Femur (tissue), 1 donor: ENCODE data around the gene WBP1L.
"Not testable (repeated sequence)": the region's sequence is repeated elsewhere in the genome, so short reads cannot be mapped to it uniquely, and the experiment has no call there.

Experiments used
- DNase-seq: peaks from one replicate; pipeline ENCODE4 v3.0.0-alpha.2; 2017

The WBP1L gene

DNA sequence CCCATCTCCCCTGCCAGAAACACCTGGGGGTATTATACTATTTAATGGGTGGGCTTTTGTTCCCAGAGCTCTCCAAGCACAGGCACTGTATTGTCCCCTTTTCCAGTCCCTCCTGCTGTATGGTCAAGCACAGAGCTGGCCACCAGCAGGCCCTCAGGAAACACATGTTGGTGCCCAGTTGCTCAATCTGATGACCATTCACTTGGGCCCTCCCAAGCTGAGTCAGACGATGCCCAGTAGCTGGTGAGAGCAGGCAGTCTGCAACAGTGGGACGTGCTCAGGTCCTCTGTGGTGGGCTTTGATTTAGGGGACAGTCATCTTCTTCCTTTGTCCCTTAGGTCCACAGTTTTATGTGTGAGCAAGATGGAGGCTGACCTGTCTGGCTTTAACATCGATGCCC lies 17.5 kb upstream of the WBP1L start:
- DNase-seq, result no peak

- DNase-seq, result no peak
These were observed 16.5 kb upstream of the WBP1L start for GRCh38 chr10:102727037-102727818.

- peak; percentile 89 for DNase-seq
These were observed 14.4 kb upstream of the WBP1L start for GRCh38 chr10:102729029-102730026.

DNA sequence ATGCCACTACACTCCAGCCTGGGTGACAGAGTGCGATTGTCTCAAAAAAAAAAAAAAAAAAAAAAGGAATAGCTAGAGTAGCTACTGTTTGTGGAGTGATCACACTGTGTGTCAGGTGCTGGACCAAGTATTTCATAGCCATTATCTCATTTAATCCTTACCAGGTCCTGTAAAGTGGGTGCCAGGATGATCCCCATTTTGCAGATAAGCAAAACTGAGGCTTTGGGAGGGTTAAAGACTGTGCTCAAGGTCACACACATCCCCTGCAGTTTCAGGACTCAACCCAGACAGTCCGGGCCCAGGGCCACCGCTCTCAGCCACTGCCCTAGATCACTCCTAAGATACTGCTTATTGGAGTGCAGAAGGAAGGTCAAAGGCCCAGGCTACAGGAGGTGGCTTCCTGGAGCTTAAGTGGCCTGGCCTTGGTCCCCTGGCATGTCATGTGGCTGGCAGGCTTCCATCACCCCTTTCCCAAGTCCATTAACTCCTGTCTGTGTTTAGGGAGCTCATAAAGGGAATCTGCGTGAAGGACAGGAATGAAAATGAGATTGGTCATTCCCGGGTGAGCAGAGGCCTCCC lies 12.4 kb upstream of the WBP1L start:
- DNase-seq, result no peak

GRCh38 chr10:102732661-102733060 lies 11.1 kb upstream of the WBP1L start:
- no peak for DNase-seq

DNA sequence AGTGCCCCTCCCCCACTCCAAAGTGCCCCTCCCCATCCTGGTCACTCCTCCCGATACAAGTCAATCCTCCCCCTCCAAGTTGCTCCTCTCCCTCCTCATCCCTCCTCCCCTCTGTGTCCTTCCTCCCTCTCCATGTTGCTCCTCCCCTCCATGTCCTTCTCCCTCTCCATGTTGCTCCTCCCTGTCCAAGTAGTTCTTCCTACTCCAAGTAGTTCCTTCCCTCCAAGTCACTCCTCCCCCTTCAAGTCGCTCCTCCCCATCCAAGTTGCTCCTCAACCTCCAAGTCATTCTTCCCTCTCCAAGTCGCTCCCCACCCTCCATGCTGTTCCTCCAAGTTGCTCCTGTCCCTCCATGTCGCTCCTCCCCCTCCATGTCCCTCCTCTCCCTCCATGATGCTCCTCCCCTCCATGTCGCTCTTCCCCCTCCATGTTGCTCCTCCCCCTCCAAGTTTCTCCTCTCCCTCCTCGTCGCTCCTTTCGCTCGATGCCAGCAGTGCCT lies 8.6 kb upstream of the WBP1L start:
- DNase-seq, result no peak

- no peak for DNase-seq
These were observed 5.0 kb upstream of the WBP1L start for GRCh38 chr10:102738692-102739121.

- DNase-seq, result no peak
These were observed 3.5 kb upstream of the WBP1L start for GRCh38 chr10:102740229-102740628.

DNA sequence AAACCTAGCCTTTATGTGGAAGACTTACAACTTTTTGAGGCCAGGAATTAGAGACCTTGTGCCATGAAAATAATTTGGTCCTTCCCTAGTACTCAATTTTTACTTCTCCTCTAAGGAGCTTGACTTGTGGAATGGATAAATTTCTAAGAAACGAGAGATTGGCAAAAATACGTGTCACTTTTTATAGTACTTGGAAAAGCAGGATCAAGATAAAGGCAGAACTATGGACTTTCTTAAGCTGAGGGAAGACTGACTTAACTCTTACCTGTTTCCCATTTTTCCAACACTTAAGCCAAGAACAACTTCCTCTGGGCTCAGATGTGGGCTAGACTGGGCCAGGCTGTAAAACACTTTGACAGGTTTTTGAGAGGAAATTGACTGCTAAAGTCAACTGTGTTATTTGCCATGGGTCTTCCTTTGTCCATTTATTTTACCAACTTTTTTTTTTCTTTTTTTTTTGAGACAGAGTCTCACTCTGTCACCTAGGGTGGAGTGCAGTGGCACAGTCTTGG lies 2.0 kb upstream of the WBP1L start:
- DNase-seq, result peak; percentile 50

DNA sequence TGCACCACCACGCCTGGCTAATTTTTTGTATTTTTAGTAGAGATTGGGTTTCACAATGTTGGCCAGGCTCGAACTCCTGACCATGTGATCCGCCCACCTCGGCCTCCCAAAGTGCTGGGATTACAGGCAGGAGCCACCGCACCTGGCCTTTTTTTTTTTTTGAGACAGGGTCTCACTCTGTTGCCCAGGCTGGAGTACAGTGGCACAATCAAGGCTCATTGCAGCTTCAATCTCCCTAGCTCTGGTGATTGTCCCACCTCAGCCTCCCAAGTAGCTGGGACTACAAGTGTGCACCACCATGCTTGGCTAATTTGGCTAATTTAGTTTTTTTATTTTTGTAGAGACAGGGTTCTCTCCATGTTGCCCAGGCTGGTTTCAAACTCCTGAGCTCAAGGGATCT lies 1.4 kb upstream of the WBP1L start:
- DNase-seq, result not testable (repeated sequence)

DNA sequence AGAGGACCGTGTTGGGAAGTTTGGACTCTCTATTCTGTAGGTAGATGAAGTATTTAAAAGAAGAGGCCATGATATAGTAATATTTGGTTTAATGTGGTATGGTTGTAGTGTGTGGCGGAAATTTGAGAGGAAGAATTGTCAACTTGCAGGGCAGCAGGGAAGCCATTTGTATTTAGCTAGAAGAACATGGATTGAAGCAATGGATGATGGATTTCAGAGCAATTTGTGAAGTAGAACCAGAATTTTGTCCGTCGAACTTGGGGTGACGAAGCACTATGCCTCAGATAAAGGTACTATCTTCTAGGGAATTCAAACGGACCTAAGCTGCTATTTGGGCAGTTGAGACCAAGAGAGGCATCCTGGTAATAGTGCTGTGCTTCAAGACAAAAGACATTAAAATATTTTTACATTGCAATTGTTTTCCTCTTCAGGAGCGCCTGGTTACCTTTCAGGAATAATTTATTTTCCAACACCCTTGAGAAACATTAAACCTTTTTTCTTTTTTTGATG lies 615 bp upstream of the WBP1L start:
- DNase-seq, result no peak

DNA sequence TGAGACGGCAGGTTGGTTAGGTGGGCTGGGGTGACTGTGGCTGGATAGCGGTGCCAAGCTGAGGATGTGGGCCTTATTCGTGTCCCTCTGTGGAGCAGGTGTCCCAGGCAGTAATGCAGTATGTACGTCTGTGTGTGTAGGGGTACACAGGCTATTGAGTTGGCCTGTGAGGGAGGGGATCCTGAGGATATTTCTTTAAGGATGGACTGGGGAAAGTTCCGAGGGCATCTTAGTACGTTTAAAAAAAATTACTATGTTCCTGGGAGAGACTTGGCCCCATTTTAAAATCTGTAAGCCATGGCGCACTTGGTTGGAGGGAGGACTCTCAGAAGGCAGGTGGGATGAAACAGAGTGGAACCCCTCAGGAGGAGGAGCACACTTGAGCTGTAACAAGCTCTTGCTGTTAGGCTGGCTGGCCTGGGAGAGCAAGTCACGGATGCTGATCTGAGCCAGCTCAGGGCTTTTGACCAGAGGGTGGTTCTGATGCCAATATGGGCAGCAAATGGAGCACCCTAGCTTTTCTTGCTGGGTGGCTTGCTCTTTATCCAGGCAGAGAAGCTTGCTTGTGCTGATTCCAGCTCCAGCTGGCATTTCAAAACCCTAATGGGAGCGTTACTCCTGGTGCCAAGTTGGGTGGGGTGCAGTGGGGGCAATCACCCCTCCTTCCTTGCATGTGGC lies 765 bp downstream of the WBP1L start:
- DNase-seq, result no peak

GRCh38 chr10:102745157-102745556 lies 1.4 kb downstream of the WBP1L start:
- no peak for DNase-seq

GRCh38 chr10:102752266-102752930 lies 8.7 kb downstream of the WBP1L start:
- peak; percentile 68 for DNase-seq

GRCh38 chr10:102752934-102753664 lies 9.4 kb downstream of the WBP1L start:
- peak; percentile 63 for DNase-seq

DNA sequence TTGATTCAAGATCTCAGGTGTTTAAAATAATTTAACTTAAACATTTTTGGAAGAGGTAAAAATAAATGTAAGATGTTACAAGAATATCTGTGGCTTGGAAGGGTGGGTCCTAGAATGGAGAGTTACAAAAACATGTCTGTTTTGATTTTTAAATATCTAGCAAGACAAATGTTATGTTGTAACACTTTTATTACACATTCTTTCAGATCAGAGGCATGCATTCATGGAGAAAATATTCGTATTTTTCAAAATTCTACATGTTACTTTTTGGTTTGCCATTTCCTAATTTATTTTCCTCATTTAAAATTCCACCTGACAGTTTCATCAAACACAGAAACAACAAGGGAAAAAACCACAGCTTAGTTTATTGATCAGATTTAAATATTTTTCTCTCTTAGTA lies 10.0 kb downstream of the WBP1L start:
- DNase-seq, result no peak

DNA sequence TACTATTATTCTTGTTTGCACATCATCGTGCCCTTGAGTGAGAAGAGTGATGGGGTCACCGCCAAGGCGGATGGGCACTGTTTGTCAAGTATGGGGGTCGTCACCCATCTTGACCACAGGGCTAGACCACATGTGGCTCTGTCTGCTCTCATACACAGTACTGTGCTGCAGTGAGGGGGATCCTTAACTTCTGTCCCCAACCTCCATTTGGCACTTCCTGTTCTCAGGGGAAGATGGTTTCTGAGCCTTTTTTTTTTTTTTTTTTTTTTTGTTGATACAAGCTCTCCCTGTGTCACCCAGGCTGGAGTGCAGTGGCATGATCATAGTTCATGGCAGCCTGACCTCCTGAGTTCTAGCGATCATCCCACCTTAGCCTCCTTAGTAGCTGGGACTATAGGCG lies 13.6 kb downstream of the WBP1L start:
- DNase-seq, result no peak

- no peak for DNase-seq
These were observed 14.6 kb downstream of the WBP1L start for GRCh38 chr10:102758240-102758932.

DNA sequence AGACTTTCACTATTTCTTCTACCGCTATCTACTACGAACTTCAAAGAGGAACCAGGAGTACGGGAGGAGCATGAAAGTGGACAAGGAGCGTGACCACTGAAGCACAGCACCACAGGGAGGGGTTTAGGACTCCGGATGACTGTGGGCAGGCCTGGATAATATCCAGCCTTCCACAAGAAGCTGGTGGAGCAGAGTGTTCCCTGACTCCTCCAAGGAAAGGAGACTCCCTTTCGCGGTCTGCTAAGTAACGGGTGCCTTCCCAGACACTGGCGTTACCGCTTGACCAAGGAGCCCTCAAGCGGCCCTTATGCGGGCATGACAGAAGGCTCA lies 15.2 kb downstream of the WBP1L start:
- not testable (repeated sequence) for DNase-seq

- no peak for DNase-seq
These were observed 15.9 kb downstream of the WBP1L start for GRCh38 chr10:102759497-102760210.
